ENCODE results near the gene USP54.

USP54 gene, protein sequence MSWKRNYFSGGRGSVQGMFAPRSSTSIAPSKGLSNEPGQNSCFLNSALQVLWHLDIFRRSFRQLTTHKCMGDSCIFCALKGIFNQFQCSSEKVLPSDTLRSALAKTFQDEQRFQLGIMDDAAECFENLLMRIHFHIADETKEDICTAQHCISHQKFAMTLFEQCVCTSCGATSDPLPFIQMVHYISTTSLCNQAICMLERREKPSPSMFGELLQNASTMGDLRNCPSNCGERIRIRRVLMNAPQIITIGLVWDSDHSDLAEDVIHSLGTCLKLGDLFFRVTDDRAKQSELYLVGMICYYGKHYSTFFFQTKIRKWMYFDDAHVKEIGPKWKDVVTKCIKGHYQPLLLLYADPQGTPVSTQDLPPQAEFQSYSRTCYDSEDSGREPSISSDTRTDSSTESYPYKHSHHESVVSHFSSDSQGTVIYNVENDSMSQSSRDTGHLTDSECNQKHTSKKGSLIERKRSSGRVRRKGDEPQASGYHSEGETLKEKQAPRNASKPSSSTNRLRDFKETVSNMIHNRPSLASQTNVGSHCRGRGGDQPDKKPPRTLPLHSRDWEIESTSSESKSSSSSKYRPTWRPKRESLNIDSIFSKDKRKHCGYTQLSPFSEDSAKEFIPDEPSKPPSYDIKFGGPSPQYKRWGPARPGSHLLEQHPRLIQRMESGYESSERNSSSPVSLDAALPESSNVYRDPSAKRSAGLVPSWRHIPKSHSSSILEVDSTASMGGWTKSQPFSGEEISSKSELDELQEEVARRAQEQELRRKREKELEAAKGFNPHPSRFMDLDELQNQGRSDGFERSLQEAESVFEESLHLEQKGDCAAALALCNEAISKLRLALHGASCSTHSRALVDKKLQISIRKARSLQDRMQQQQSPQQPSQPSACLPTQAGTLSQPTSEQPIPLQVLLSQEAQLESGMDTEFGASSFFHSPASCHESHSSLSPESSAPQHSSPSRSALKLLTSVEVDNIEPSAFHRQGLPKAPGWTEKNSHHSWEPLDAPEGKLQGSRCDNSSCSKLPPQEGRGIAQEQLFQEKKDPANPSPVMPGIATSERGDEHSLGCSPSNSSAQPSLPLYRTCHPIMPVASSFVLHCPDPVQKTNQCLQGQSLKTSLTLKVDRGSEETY (N-terminal part only)

DNA sequence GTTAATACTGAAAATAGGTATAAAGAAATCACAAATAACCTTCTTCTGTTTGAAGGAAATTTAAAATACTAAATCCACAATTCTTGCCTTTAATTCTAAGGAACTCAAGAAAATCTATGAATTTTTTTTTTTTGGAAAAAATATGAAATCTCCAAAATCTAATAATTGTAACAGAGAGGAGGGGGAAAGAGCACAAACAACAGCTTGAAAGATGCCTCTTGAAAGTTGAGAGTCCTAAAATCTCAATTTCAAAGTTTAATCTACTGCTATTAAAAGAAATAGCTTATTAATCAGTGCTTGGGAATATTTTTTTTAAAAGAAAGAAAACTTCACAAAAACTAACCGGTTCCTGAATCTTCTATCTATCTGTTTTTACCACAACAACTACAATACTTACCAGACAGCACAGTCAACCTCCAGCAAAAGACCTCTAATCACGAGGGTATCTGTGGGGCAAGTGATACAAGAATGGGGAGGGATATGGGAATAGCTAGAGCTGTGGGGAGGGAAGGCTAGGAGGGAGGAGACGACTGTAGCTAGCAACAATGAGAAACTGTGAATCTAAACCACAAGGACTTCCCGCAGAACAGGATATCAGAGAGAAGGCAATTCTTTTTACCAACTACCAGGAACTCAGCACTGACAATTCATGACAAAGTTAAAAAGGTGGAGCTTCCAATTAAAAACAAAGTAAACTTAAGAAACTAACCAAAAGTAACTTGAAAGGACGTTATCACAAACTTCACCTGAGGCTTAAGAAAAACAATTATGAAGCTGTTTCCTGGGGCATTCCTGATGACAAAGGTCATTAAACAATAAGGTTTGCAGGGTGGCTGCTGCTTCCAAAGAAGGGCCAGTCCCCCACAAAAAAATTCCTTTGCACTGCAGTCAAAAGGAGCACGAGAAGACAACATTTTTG, at the start of gene USP54:
Gene USP54, minus strand, starts transcription at position 462 of the 919 bp plus-strand sequence. CDS start 15,684 bp downstream, outside the sequence.
- H3K9me3 ChIP-seq (ENCODE audit: insufficient read depth, low read depth, low read length): no peaks in the 10 kb centered on the region
- peak within 1 kb of the TSS; percentile 28 for H2AFZ ChIP-seq (ENCODE audit: low read length)
- peak within 1 kb of the TSS; percentile 83 for H3K4me2 ChIP-seq (ENCODE audit: low read depth, low read length, poor library complexity, severe bottlenecking)
- H3K9me2 ChIP-seq (replicated peaks; ENCODE audit: low read depth, low read length): no peaks in the 10 kb centered on the region
- no peaks in the 10 kb centered on the region for H3K79me2 ChIP-seq (ENCODE audit: insufficient read depth, low read length)
- H4K20me1 ChIP-seq (ENCODE audit: insufficient read depth, low read length, poor library complexity, severe bottlenecking): no peaks in the 10 kb centered on the region
- H3K4me3 ChIP-seq (ENCODE audit: low read length, poor library complexity, severe bottlenecking): peak within 1 kb of the TSS; percentile 64
- H3K9ac ChIP-seq (ENCODE audit: low read depth, low read length, poor library complexity, severe bottlenecking): peak within 1 kb of the TSS; percentile 49
- H3K36me3 ChIP-seq (ENCODE audit: insufficient read depth, low read length): no peaks in the 10 kb centered on the region
- TF ChIP-seq, protein P1, sequence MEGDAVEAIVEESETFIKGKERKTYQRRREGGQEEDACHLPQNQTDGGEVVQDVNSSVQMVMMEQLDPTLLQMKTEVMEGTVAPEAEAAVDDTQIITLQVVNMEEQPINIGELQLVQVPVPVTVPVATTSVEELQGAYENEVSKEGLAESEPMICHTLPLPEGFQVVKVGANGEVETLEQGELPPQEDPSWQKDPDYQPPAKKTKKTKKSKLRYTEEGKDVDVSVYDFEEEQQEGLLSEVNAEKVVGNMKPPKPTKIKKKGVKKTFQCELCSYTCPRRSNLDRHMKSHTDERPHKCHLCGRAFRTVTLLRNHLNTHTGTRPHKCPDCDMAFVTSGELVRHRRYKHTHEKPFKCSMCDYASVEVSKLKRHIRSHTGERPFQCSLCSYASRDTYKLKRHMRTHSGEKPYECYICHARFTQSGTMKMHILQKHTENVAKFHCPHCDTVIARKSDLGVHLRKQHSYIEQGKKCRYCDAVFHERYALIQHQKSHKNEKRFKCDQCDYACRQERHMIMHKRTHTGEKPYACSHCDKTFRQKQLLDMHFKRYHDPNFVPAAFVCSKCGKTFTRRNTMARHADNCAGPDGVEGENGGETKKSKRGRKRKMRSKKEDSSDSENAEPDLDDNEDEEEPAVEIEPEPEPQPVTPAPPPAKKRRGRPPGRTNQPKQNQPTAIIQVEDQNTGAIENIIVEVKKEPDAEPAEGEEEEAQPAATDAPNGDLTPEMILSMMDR (conservative IDR thresholded peaks at IDR 0.05; ENCODE audit: low read length): no peak
- no peak for TF ChIP-seq EZH2phosphoT487 (IDR thresholded peaks at IDR 0.05; ENCODE audit: borderline replicate concordance)
- H3F3A ChIP-seq (ENCODE audit: low read depth): peaks cover 9% of the 10 kb centered on the region; the same call in 1 of the 2 replicates
- no peaks in the 10 kb centered on the region for H3K27me3 ChIP-seq (ENCODE audit: insufficient read depth, low read length, poor library complexity, severe bottlenecking)
- peaks cover 47% of the 10 kb centered on the region for H3K4me1 ChIP-seq (ENCODE audit: insufficient read depth, low read length, poor library complexity, severe bottlenecking)

DNA sequence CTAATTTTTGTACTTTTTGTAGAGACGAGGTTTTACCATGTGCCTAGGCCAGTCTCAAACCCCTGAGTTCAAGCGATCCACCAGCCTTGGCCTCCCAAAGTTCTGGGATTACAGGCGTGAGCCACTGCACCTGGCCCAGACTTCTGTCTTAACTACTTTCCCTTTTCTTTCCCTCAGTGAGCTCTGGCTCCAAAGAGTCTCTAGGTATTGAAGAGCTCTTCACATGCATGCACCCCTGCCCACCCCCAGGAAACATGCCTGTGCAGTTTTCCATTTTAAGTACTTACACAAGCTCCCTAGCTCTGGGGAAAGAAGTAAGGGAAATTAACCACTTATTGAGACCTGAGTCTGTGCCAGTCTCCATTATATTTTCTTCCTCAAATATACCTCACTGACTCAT, 48.1 kb upstream of the USP54 start:
- Histone ChIP-seq H4K20me1 (ENCODE audit: insufficient read depth, low read length, poor library complexity, severe bottlenecking) (no peaks in the 10 kb centered on the region), H3K4me2 (ENCODE audit: low read depth, low read length, poor library complexity, severe bottlenecking) (no peak overlapping the region), H2AFZ (ENCODE audit: low read length) (no peak overlapping the region; the same call in 1 of the 2 replicates), H3K4me1 (ENCODE audit: insufficient read depth, low read length, poor library complexity, severe bottlenecking) (no peaks in the 10 kb centered on the region), H3K79me2 (ENCODE audit: insufficient read depth, low read length) (no peaks in the 10 kb centered on the region), H3K9ac (ENCODE audit: low read depth, low read length, poor library complexity, severe bottlenecking) (no peak overlapping the region), H3F3A (ENCODE audit: low read depth) (no peaks in the 10 kb centered on the region), H3K4me3 (ENCODE audit: low read length, poor library complexity, severe bottlenecking) (no peak overlapping the region), H3K36me3 (ENCODE audit: insufficient read depth, low read length) (no peaks in the 10 kb centered on the region), H3K27me3 (ENCODE audit: insufficient read depth, low read length, poor library complexity, severe bottlenecking) (no peaks in the 10 kb centered on the region), H3K9me3 (ENCODE audit: insufficient read depth, low read depth, low read length) (no peaks in the 10 kb centered on the region), H3K9me2 (replicated peaks; ENCODE audit: low read depth, low read length) (no peaks in the 10 kb centered on the region)
- no peak for TF ChIP-seq EZH2phosphoT487 (IDR thresholded peaks at IDR 0.05; ENCODE audit: borderline replicate concordance)
- TF ChIP-seq, protein P1 (conservative IDR thresholded peaks at IDR 0.05; ENCODE audit: low read length): no peak

- Histone ChIP-seq H3K36me3 (ENCODE audit: insufficient read depth, low read length) (no peaks in the 10 kb centered on the region), H3K79me2 (ENCODE audit: insufficient read depth, low read length) (no peaks in the 10 kb centered on the region), H3F3A (ENCODE audit: low read depth) (no peaks in the 10 kb centered on the region), H2AFZ (ENCODE audit: low read length) (peak overlapping the region; percentile 60; the same call in 1 of the 2 replicates), H3K9me2 (replicated peaks; ENCODE audit: low read depth, low read length) (no peaks in the 10 kb centered on the region), H3K4me1 (ENCODE audit: insufficient read depth, low read length, poor library complexity, severe bottlenecking) (no peaks in the 10 kb centered on the region), H3K27me3 (ENCODE audit: insufficient read depth, low read length, poor library complexity, severe bottlenecking) (no peaks in the 10 kb centered on the region), H3K4me2 (ENCODE audit: low read depth, low read length, poor library complexity, severe bottlenecking) (no peak overlapping the region), H3K9ac (ENCODE audit: low read depth, low read length, poor library complexity, severe bottlenecking) (no peak overlapping the region), H3K4me3 (ENCODE audit: low read length, poor library complexity, severe bottlenecking) (no peak overlapping the region), H4K20me1 (ENCODE audit: insufficient read depth, low read length, poor library complexity, severe bottlenecking) (no peaks in the 10 kb centered on the region), H3K9me3 (ENCODE audit: insufficient read depth, low read depth, low read length) (no peaks in the 10 kb centered on the region)
- no peak for TF ChIP-seq EZH2phosphoT487 (IDR thresholded peaks at IDR 0.05; ENCODE audit: borderline replicate concordance)
- TF ChIP-seq, protein P1 (conservative IDR thresholded peaks at IDR 0.05; ENCODE audit: low read length): no peak
Observed at GRCh38 chr10:73635781-73636180, 44.6 kb upstream of the USP54 start.
